HCEC 1CT (cell line): ENCODE results near the gene SLC13A5.
"Not testable (repeated sequence)": the region's sequence is repeated elsewhere in the genome, so short reads cannot be mapped to it uniquely, and the experiment has no call there.

Experiments used
- DNase-seq: peaks from one replicate; pipeline ENCODE4 v3.0.0-alpha.2; 2017

The SLC13A5 gene

GRCh38 chr17:6713130-6713917, at the start of gene SLC13A5:
SLC13A5 (minus strand) TSS chr17:6713369; CDS start chr17:6713333, 36 bp downstream.
- peak; percentile 5 for DNase-seq

GRCh38 chr17:6761779-6762178, 48.6 kb upstream of the SLC13A5 start:
- no peak for DNase-seq

GRCh38 chr17:6757747-6758146, 44.6 kb upstream of the SLC13A5 start:
- no peak for DNase-seq

GRCh38 chr17:6756425-6757031, 43.4 kb upstream of the SLC13A5 start:
- DNase-seq = no peak

- peak; percentile 4 for DNase-seq
Measured at GRCh38 chr17:6755731-6756184, 42.6 kb upstream of the SLC13A5 start, which contains the start of gene XAF1. XAF1 (plus strand) TSS chr17:6756046; CDS start chr17:6756079, 33 bp downstream.

- DNase-seq = peak; percentile 1
Measured at GRCh38 chr17:6755281-6755680, 42.1 kb upstream of the SLC13A5 start.

- DNase-seq = no peak
Measured at GRCh38 chr17:6753546-6753945, 40.4 kb upstream of the SLC13A5 start.

- peak; percentile 73 for DNase-seq
Measured at GRCh38 chr17:6753006-6753445, 39.9 kb upstream of the SLC13A5 start.

- peak; percentile 98 for DNase-seq
Measured at GRCh38 chr17:6752068-6752909, 39.1 kb upstream of the SLC13A5 start.

- DNase-seq = no peak
Measured at GRCh38 chr17:6749519-6749918, 36.4 kb upstream of the SLC13A5 start.

GRCh38 chr17:6748617-6749016, 35.4 kb upstream of the SLC13A5 start:
- DNase-seq = no peak

GRCh38 chr17:6746665-6747064, 33.5 kb upstream of the SLC13A5 start:
- DNase-seq = not testable (repeated sequence)

- no peak for DNase-seq
Measured at GRCh38 chr17:6729531-6729930, 16.4 kb upstream of the SLC13A5 start.

- DNase-seq = no peak
Measured at GRCh38 chr17:6724009-6724408, 10.8 kb upstream of the SLC13A5 start.

- DNase-seq = no peak
Measured at GRCh38 chr17:6721744-6722143, 8.6 kb upstream of the SLC13A5 start.

- no peak for DNase-seq
Measured at GRCh38 chr17:6716736-6717135, 3.6 kb upstream of the SLC13A5 start.

- no peak for DNase-seq
Measured at GRCh38 chr17:6714315-6714874, 1.2 kb upstream of the SLC13A5 start.

GRCh38 chr17:6713918-6714271, 726 bp upstream of the SLC13A5 start:
- no peak for DNase-seq

- no peak for DNase-seq
Measured at GRCh38 chr17:6712854-6713129, 377 bp downstream of the SLC13A5 start.

GRCh38 chr17:6712058-6712853, 913 bp downstream of the SLC13A5 start:
- no peak for DNase-seq

GRCh38 chr17:6711681-6712057, 1.5 kb downstream of the SLC13A5 start:
- no peak for DNase-seq

GRCh38 chr17:6711081-6711674, 2.0 kb downstream of the SLC13A5 start:
- DNase-seq = no peak
